ENCODE results near the gene EEF1A2. TPM values are rescaled to one million over a fixed set of nuclear protein-coding genes. Genes with fewer than 3 reads are reported as not detected.
A peak's percentile ranks its signal among the peaks of the same experiment; 100 is the strongest.

The EEF1A2 gene
- total RNA-seq, 1 donor from 2014 or later, result 55.3 TPM

- H3K27ac Mint-ChIP-seq (ENCODE audit: unreplicated experiment), result no peak overlapping the region
- no peaks in the 10 kb centered on the region for H3K36me3 Mint-ChIP-seq (ENCODE audit: unreplicated experiment)
- no peak for TF ChIP-seq CTCF (IDR thresholded peaks at IDR 0.05; ENCODE audit: partially characterized antibody, unreplicated experiment)
- no peak overlapping the region for H3K4me3 Mint-ChIP-seq (ENCODE audit: unreplicated experiment)
- H3K27me3 Mint-ChIP-seq (ENCODE audit: unreplicated experiment), result peaks cover 13% of the 10 kb centered on the region
- DNase-seq, result no peak
- H3K9me3 Mint-ChIP-seq (ENCODE audit: unreplicated experiment), result peaks cover 10% of the 10 kb centered on the region
- peaks cover 20% of the 10 kb centered on the region for H3K4me1 Mint-ChIP-seq (ENCODE audit: low read depth, unreplicated experiment)
Observed at GRCh38 chr20:63477061-63477616, 21.7 kb downstream of the EEF1A2 start.

GRCh38 chr20:63475209-63475608 is 23.7 kb downstream of the EEF1A2 start:
- H3K27me3 Mint-ChIP-seq (ENCODE audit: unreplicated experiment), result peaks cover 11% of the 10 kb centered on the region
- H3K27ac Mint-ChIP-seq (ENCODE audit: unreplicated experiment), result peak overlapping the region; percentile 64
- peaks cover 4% of the 10 kb centered on the region for H3K9me3 Mint-ChIP-seq (ENCODE audit: unreplicated experiment)
- DNase-seq, result no peak
- TF ChIP-seq CTCF (IDR thresholded peaks at IDR 0.05; ENCODE audit: partially characterized antibody, unreplicated experiment), result no peak
- no peaks in the 10 kb centered on the region for H3K36me3 Mint-ChIP-seq (ENCODE audit: unreplicated experiment)
- H3K4me1 Mint-ChIP-seq (ENCODE audit: low read depth, unreplicated experiment), result peaks cover 17% of the 10 kb centered on the region
- H3K4me3 Mint-ChIP-seq (ENCODE audit: unreplicated experiment), result no peak overlapping the region

- H3K4me1 Mint-ChIP-seq (ENCODE audit: low read depth, unreplicated experiment), result peaks cover 20% of the 10 kb centered on the region
- no peak overlapping the region for H3K4me3 Mint-ChIP-seq (ENCODE audit: unreplicated experiment)
- H3K36me3 Mint-ChIP-seq (ENCODE audit: unreplicated experiment), result no peaks in the 10 kb centered on the region
- H3K27me3 Mint-ChIP-seq (ENCODE audit: unreplicated experiment), result peaks cover 8% of the 10 kb centered on the region
- peak overlapping the region; percentile 28 for H3K27ac Mint-ChIP-seq (ENCODE audit: unreplicated experiment)
- DNase-seq, result no peak
- H3K9me3 Mint-ChIP-seq (ENCODE audit: unreplicated experiment), result peaks cover 4% of the 10 kb centered on the region
- no peak for TF ChIP-seq CTCF (IDR thresholded peaks at IDR 0.05; ENCODE audit: partially characterized antibody, unreplicated experiment)
Observed at GRCh38 chr20:63473555-63474449, 25.1 kb downstream of the EEF1A2 start.

DNA sequence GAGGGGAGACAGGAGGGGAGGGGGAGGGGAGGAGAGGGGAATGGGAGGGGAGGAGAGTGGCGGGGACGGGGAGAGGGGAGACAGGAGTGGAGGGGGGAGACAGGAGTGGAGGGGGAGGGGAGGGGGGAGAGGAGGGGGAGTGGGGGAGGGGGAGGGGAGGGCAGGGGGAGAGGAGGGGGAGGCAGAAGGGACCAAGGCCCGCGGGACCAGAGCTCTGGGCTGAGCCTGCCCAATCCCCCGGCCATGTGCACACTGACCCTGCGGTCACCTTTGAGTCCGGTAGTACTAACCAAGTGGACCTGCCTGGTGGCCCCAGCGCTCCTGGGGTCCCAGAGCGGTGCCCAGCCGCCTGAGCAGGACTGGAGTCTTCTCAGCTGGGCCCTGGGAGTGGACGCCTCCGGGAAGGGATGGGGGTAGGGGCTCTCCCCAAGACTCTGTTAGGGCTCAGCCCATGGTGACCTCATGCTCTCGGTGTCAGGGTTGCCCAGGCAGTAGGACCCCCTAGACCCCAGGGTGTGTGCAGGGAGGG is 26.0 kb downstream of the EEF1A2 start:
- no peaks in the 10 kb centered on the region for H3K36me3 Mint-ChIP-seq (ENCODE audit: unreplicated experiment)
- TF ChIP-seq CTCF (IDR thresholded peaks at IDR 0.05; ENCODE audit: partially characterized antibody, unreplicated experiment), result no peak
- peaks cover 4% of the 10 kb centered on the region for H3K9me3 Mint-ChIP-seq (ENCODE audit: unreplicated experiment)
- no peak for DNase-seq
- no peak overlapping the region for H3K27ac Mint-ChIP-seq (ENCODE audit: unreplicated experiment)
- no peak overlapping the region for H3K4me3 Mint-ChIP-seq (ENCODE audit: unreplicated experiment)
- H3K27me3 Mint-ChIP-seq (ENCODE audit: unreplicated experiment), result peaks cover 8% of the 10 kb centered on the region
- peaks cover 23% of the 10 kb centered on the region for H3K4me1 Mint-ChIP-seq (ENCODE audit: low read depth, unreplicated experiment)

Measured in glutamatergic neuron (in vitro differentiated cells).